Left colon (tissue), 2 donors: ENCODE measurements around the gene PREB. TPM values are rescaled to one million over a fixed set of nuclear protein-coding genes. Genes with fewer than 3 reads are reported as not detected.

Experiments used
- ATAC-seq: fragments of 200-7000 bp; cut with Tn5 transposase; one replicate; pipeline ENCODE4 v1.9.1; 2020; ENCODE audit warnings: mild to moderate bottlenecking, moderate library complexity
- DNase-seq, 2 donors: peaks; one replicate each; pipeline ENCODE4 v3.0.0-alpha.2; 2020
- intact Hi-C, 2 donors: fragments of 100-400 bp; cut with DNase I in 1 of 2; cut with micrococcal nuclease in 1 of 2; formaldehyde crosslinking; loops; one replicate each; pipeline versions ENCODE4 v1.11.2 to v1.14.0; 2022; cut with DNase I, micrococcal nuclease
- total RNA-seq, 2 donors: library from RNA; stranded (reverse); fragmentation: NEBNext Ultra II Directional; extraction: Animal tissue kit (Norgen Biotek cat#: 25700); gene quantifications; one replicate each; pipeline ENCODE4 v1.2.1, GENCODE V29; 2021
- donor health status: DM: no; HTN: no; CAD: no.
- donor health status: DM: yes; HTN: yes; CAD: no.

Gene PREB
- total RNA-seq, 2 donors from 2014 or later: 40.8 to 44.7 TPM

- intact Hi-C loops: loop anchor here (5.0 to 10.0 kb wide), 2 partner anchors 54 to 126 kb away; partner anchors contain the start of gene TMEM214 (in 1 of the 2)
- no peak for ATAC-seq
- no peak for DNase-seq
Observed at GRCh38 chr2:27088634-27089033, 45.8 kb downstream of the PREB start.

DNA sequence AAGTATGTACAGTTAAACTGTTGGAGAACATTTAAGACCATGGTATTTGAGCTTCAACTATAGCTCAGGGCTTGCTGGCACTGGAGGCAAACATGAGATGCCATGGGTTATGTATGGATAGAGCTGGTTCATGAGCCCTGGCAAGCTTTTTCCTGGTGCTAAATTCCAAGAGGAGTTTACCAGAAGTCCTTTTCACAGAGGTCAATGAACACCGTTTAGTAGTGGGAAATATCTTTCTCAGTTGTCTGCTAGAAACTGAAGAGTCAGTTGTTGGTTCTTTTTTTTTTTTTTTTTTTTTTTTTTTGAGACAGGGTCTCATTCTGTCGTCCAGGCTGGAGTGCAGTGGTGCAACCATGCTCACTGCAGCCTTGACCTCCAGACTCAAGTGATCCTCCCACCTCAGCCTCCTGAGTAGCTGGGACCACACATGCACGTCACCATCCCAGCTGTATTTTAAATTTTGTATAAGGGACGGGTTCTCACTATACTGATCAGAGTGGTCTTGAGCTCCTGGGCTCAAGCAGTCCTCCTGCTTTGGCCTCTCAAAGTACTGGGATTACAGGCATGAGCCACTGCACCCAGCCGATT lies 46.5 kb downstream of the PREB start:
- intact Hi-C loops: loop anchor here (5.0 to 10.0 kb wide), 2 partner anchors 53 to 126 kb away; partner anchors contain the start of gene TMEM214 (in 1 of the 2)
- DNase-seq (no peak), ATAC-seq (no peak)

GRCh38 chr2:27086724-27087593 lies 47.5 kb downstream of the PREB start, which contains the start of gene KHK:
KHK (plus strand) TSS chr2:27086772; CDS start chr2:27087260, 488 bp downstream.
- ATAC-seq: peak; percentile 56
- intact Hi-C loops: loop anchor here (5.0 to 10.0 kb wide), 2 partner anchors 52 to 125 kb away; partner anchors contain the start of gene TMEM214 (in 1 of the 2)
- peak; percentile 77 to 81 for DNase-seq

GRCh38 chr2:27086090-27086723 lies 48.2 kb downstream of the PREB start:
- ATAC-seq (peak; percentile 83), DNase-seq (peak; percentile 91 to 96)
- intact Hi-C loops: loop anchor here (5.0 to 10.0 kb wide), 2 partner anchors 51 to 124 kb away; partner anchors contain the start of gene TMEM214 (in 1 of the 2)

GRCh38 chr2:27085673-27086089 lies 48.8 kb downstream of the PREB start:
- ATAC-seq: peak; percentile 56
- intact Hi-C loops: loop anchor here (5.0 to 10.0 kb wide), 2 partner anchors 51 to 123 kb away; partner anchors contain the start of gene TMEM214 (in 1 of the 2)
- DNase-seq: peak; percentile 85 to 88

DNA sequence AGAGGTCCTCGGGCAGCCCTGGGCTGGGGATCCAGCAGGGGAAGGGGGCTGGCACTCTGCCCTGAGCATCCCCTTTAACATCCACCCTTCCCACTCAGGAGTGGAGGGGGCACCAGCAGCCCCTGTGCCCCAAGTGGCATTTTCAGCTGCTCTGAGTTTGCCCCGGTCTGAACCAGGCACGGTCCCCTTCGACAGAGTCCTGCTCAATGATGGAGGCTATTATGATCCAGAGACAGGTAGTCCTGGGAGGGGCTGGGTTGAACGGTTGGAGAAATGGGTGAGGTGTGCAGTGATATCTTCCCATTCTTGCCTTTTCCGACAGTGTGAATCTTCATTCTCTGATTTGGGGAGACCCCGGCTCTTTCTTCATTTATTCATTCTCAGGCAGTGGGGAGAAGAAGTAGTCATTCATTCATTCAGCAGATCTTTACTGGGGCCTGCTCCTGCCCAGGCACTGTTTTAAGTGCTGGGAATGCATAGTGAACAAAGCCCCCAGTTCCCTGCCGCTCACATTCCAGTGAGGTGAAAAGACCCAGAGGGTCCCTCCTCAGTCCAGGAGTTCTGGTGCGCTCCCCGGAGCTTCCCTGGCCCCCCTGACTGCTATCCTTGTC lies 49.3 kb downstream of the PREB start:
- no peak for ATAC-seq
- DNase-seq: no peak
- intact Hi-C loops: loop anchor here (5.0 to 10.0 kb wide), 2 partner anchors 50 to 123 kb away; partner anchors contain the start of gene TMEM214 (in 1 of the 2)

DNA sequence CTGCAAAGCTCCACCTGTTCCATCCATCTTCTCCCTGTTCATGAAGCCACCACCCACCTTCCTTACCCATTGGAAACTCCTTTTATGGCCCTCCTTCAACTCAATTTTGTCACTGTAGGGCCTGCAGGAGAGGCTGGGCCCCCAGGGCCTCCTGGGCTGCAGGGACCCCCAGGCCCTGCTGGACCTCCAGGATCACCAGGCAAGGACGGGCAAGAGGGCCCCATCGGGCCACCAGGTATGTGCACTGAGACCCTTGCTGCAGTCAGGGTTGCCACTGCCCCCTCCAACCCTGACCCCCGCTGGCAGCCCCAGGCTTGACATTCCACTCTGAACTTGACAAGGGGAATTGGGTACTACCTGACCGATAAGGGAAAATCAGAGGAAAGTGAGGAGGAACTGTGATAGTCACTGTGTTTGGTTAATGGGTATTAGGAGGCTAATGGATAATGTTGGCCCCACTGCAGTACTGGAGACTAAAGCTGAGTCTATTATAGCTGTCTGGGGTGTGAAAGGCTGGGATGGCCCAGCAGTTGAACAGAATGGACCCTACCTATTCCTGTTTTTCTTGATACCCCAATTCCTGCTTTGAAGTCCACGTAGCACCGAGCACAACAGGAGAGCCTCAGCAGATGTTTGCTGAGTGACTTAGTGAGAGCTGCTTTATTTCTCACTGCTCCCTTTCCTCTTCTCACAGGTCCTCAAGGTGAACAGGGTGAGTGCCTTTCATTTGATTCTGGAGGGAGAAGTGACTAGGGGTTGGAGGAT lies 50.0 kb downstream of the PREB start:
- intact Hi-C loops: loop anchor here (5.0 to 10.0 kb wide), 2 partner anchors 50 to 122 kb away; partner anchors contain the start of gene TMEM214 (in 1 of the 2)
- DNase-seq: no peak
- no peak for ATAC-seq

DNA sequence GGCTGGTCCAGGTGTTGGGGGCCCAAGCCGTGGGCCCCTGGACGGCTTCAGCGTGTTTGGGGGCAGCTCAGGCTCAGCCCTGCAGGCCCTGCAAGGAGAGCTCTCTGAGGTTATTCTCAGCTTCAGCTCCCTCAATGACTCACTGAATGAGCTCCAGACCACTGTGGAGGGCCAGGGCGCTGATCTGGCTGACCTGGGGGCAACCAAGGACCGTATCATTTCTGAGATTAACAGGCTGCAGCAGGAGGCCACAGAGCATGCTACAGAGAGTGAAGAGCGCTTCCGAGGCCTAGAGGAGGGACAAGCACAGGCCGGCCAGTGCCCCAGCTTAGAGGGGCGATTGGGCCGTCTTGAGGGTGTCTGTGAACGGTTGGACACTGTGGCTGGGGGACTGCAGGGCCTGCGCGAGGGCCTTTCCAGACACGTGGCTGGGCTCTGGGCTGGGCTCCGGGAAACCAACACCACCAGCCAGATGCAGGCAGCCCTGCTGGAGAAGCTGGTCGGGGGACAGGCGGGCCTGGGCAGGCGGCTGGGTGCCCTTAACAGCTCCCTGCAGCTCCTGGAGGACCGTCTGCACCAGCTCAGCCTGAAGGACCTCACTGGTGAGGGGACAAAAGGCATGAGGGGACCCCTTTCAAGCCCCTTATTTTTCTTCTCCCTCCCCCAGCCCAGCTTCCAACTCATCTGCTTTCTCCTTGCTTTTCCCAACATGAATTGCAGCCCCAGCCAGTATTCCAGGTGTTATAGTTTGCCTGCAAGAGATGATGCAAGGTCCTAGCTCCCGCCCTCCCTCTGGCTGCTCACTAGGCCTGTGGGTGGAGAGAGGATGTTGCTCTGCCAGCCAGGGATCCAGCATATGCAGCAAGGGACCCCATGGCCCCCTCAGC lies 50.8 kb downstream of the PREB start:
- ATAC-seq: no peak
- intact Hi-C loops: loop anchor here in 1 of 2 donors (10.0 kb wide), 1 partner anchor 49 kb away; the partner anchor contains the start of gene TMEM214

DNA sequence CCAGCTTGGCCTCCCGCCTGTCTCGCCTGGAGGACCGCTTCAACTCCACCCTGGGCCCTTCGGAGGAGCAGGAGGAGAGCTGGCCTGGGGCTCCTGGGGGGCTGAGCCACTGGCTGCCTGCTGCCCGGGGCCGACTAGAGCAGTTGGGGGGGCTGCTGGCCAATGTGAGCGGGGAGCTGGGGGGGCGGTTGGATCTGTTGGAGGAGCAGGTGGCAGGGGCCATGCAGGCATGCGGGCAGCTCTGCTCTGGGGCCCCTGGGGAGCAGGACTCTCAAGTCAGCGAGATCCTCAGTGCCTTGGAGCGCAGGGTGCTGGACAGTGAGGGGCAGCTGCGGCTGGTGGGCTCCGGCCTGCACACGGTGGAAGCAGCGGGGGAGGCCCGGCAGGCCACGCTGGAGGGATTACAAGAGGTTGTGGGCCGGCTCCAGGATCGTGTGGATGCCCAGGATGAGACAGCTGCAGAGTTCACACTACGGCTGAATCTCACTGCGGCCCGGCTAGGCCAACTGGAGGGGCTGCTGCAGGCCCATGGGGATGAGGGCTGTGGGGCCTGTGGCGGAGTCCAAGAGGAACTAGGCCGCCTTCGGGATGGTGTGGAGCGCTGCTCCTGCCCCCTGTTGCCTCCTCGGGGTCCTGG lies 51.5 kb downstream of the PREB start:
- intact Hi-C loops: loop anchor here in 1 of 2 donors (10.0 kb wide), 1 partner anchor 48 kb away; the partner anchor contains the start of gene TMEM214

More for the DNA sequence above, 50.8 kb downstream of the PREB start:
- no peak for DNase-seq

DNA sequence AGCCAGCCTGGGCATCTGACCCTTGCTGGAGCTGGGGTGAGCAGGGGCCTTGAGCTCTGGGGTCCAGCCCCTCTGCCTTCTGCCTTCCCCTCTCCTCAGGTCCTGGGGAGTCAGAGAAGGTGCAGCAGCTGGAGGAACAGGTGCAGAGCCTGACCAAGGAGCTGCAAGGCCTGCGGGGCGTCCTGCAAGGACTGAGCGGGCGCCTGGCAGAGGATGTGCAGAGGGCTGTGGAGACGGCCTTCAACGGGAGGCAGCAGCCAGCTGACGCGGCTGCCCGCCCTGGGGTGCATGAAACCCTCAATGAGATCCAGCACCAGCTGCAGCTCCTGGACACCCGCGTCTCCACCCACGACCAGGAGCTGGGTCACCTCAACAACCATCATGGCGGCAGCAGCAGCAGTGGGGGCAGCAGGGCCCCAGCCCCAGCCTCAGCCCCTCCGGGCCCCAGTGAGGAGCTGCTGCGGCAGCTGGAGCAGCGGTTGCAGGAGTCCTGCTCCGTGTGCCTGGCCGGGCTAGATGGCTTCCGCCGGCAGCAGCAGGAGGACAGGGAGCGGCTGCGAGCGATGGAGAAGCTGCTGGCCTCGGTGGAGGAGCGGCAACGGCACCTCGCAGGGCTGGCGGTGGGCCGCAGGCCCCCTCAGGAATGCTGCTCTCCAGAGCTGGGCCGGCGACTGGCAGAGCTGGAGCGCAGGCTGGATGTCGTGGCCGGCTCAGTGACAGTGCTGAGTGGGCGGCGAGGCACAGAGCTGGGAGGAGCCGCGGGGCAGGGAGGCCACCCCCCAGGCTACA lies 52.3 kb downstream of the PREB start:
- intact Hi-C loops: loop anchor here in 1 of 2 donors (10.0 kb wide), 1 partner anchor 47 kb away; the partner anchor contains the start of gene TMEM214
- DNase-seq (no peak), ATAC-seq (no peak)

More for the DNA sequence above, 51.5 kb downstream of the PREB start:
- DNase-seq (no peak), ATAC-seq (no peak)

Other genes starting within 250 kb of the PREB start
- 10 to 100 TPM; 27.9 to 31.4 TPM for gene MAPRE3, start 164.0 kb downstream of the PREB start, total RNA-seq
- 10 to 100 TPM; 70.2 to 89.7 TPM for gene TMEM214, start 101.7 kb downstream of the PREB start, total RNA-seq
- 10 to 100 TPM; 14.7 to 16.1 TPM for gene AGBL5, start 83.0 kb downstream of the PREB start, total RNA-seq
- 100 to 1,000 TPM; 243 to 278 TPM for gene OST4, start 63.0 kb downstream of the PREB start, total RNA-seq
- 10 to 100 TPM in 1 of 2 donors, 1 to 10 TPM in 1; 8.4 to 41.6 TPM for gene EMILIN1, start 56.0 kb downstream of the PREB start, total RNA-seq
- 10 to 100 TPM in 1 of 2 donors, 1 to 10 TPM in 1; 8.8 to 13.4 TPM for gene KHK, start 47.9 kb downstream of the PREB start, total RNA-seq
- gene CGREF1, start 15.5 kb downstream of the PREB start, total RNA-seq: 1 to 10 TPM in 1 of 2 donors, under 1 TPM in 1; 0.53 to 3.8 TPM
- under 1 TPM in 1 of 2 donors, not detected in 1; 0.34 TPM for gene ABHD1, start 10.8 kb downstream of the PREB start, total RNA-seq
- not detected for gene PRR30, start 4.8 kb upstream of the PREB start, total RNA-seq
- not detected for gene TCF23, start 14.4 kb upstream of the PREB start, total RNA-seq
- gene ATRAID, start 77.4 kb upstream of the PREB start, total RNA-seq: 10 to 100 TPM; 75.3 to 98.2 TPM
- 10 to 100 TPM; 20.6 to 30.5 TPM for gene SLC5A6, start 77.6 kb upstream of the PREB start, total RNA-seq
- gene CAD, start 82.7 kb upstream of the PREB start, total RNA-seq: 10 to 100 TPM; 13.9 to 23.7 TPM
- gene SLC30A3, start 128.4 kb upstream of the PREB start, total RNA-seq: not detected
- gene DNAJC5G, start 140.8 kb upstream of the PREB start, total RNA-seq: not detected
- under 1 TPM in 1 of 2 donors, not detected in 1; 0.14 TPM for gene TRIM54, start 147.8 kb upstream of the PREB start, total RNA-seq
- under 1 TPM; 0.52 to 0.56 TPM for gene UCN, start 173.8 kb upstream of the PREB start, total RNA-seq
- 10 to 100 TPM; 26.6 to 32.4 TPM for gene MPV17, start 188.5 kb upstream of the PREB start, total RNA-seq
- gene GTF3C2, start 222.1 kb upstream of the PREB start, total RNA-seq: 10 to 100 TPM; 50.6 to 62.5 TPM
- gene EIF2B4, start 235.7 kb upstream of the PREB start, total RNA-seq: 10 to 100 TPM; 33.2 to 36.6 TPM
- 10 to 100 TPM; 85.2 to 85.5 TPM for gene SNX17, start 236.0 kb upstream of the PREB start, total RNA-seq
- 10 to 100 TPM; 24.9 to 27.4 TPM for gene ZNF513, start 246.1 kb upstream of the PREB start, total RNA-seq